DND-41 (cell line): ENCODE data around the gene MEIS3.

ENCODE experiments used
- CTCF ChIP-seq: IDR thresholded peaks from 2 replicates; pipeline ENCODE4 v1.5.1; 2012; ENCODE audit warnings: borderline replicate concordance, low read length, moderate library complexity, mild to moderate bottlenecking; ENCODE audit not compliant: poor library complexity, severe bottlenecking; ENCODE audit errors: extremely low read depth
- EZH2 ChIP-seq: IDR thresholded peaks from 3 replicates; pipeline ENCODE4 v1.6.1; 2012; ENCODE audit warnings: borderline replicate concordance, low read depth, mild to moderate bottlenecking, moderate library complexity, low read length, inconsistent platforms; ENCODE audit not compliant: severe bottlenecking

DNA sequence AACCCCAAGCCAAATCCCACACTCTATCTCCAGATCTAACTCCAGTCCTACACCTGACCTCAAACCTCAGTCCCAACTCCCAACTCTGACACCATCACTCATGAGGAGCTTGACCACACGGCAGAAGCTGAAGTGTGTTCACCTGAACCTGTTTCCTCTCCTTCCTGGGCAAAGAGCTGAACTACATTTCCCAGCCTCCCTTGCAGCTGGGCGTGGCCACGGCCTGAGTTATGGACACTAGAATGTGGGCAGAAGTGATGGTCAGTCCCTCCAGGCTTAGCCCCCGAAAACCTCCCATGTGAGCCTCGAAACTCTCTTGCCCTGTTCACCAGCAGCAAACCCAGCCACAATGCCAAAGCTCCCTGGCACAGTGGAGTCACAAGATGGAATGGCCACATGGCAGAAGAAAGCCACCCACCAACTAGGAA is 19.5 kb upstream of the MEIS3 start:
- TF ChIP-seq CTCF (no peak), EZH2 (no peak)
